Measurements from ENCODE around the gene BCL11A.

GRCh38 chr2:60475123-60475830 is 78.2 kb downstream of the BCL11A start:
- TF ChIP-seq CTCF (IDR thresholded peaks at IDR 0.05) (no peak), POLR2A (IDR thresholded peaks at IDR 0.05) (no peak)
